ENCODE results near the gene BOC.

BOC gene

GRCh38 chr3:113247068-113247467, 35.7 kb downstream of the BOC start:
- H3K4me3 Mint-ChIP-seq, result peak overlapping the region; percentile 2
- no peak for ATAC-seq
- H3K36me3 Mint-ChIP-seq, result no peaks in the 10 kb centered on the region
- no peak overlapping the region for H3K27ac Mint-ChIP-seq
- H3K9me3 Mint-ChIP-seq, result no peaks in the 10 kb centered on the region
- peaks cover 24% of the 10 kb centered on the region for H3K27me3 Mint-ChIP-seq
- no peaks in the 10 kb centered on the region for H3K4me1 Mint-ChIP-seq

GRCh38 chr3:113247675-113248458, 36.5 kb downstream of the BOC start:
- Mint-ChIP-seq H3K4me3 (no peak overlapping the region), H3K4me1 (no peaks in the 10 kb centered on the region), H3K36me3 (no peaks in the 10 kb centered on the region), H3K27me3 (peaks cover 24% of the 10 kb centered on the region), H3K9me3 (no peaks in the 10 kb centered on the region), H3K27ac (no peak overlapping the region)
- no peak for ATAC-seq

- Mint-ChIP-seq H3K4me1 (peaks cover 6% of the 10 kb centered on the region), H3K36me3 (no peaks in the 10 kb centered on the region), H3K9me3 (no peaks in the 10 kb centered on the region), H3K4me3 (no peak overlapping the region), H3K27me3 (peaks cover 24% of the 10 kb centered on the region), H3K27ac (no peak overlapping the region)
- ATAC-seq, result no peak
Measured at GRCh38 chr3:113249111-113249510, 37.8 kb downstream of the BOC start.

GRCh38 chr3:113249601-113250000, 38.2 kb downstream of the BOC start:
- ATAC-seq, result no peak
- Mint-ChIP-seq H3K36me3 (no peaks in the 10 kb centered on the region), H3K9me3 (no peaks in the 10 kb centered on the region), H3K4me3 (no peak overlapping the region), H3K4me1 (peaks cover 10% of the 10 kb centered on the region), H3K27ac (no peak overlapping the region), H3K27me3 (peaks cover 24% of the 10 kb centered on the region)

GRCh38 chr3:113250566-113250965, 39.2 kb downstream of the BOC start:
- no peaks in the 10 kb centered on the region for H3K36me3 Mint-ChIP-seq
- H3K27ac Mint-ChIP-seq, result no peak overlapping the region
- H3K4me1 Mint-ChIP-seq, result peaks cover 19% of the 10 kb centered on the region
- no peak overlapping the region for H3K4me3 Mint-ChIP-seq
- H3K9me3 Mint-ChIP-seq, result no peaks in the 10 kb centered on the region
- ATAC-seq, result no peak
- H3K27me3 Mint-ChIP-seq, result peaks cover 16% of the 10 kb centered on the region

- no peaks in the 10 kb centered on the region for H3K36me3 Mint-ChIP-seq
- H3K4me3 Mint-ChIP-seq, result no peak overlapping the region
- peaks cover 20% of the 10 kb centered on the region for H3K4me1 Mint-ChIP-seq
- H3K27ac Mint-ChIP-seq, result no peak overlapping the region
- H3K9me3 Mint-ChIP-seq, result no peaks in the 10 kb centered on the region
- no peak for ATAC-seq
- H3K27me3 Mint-ChIP-seq, result peaks cover 9% of the 10 kb centered on the region
Measured at GRCh38 chr3:113251817-113252216, 40.5 kb downstream of the BOC start.

- Mint-ChIP-seq H3K9me3 (no peaks in the 10 kb centered on the region), H3K36me3 (no peaks in the 10 kb centered on the region), H3K27me3 (peaks cover 2% of the 10 kb centered on the region), H3K4me3 (no peak overlapping the region), H3K27ac (no peak overlapping the region), H3K4me1 (peaks cover 20% of the 10 kb centered on the region)
- no peak for ATAC-seq
Measured at GRCh38 chr3:113252553-113252952, 41.2 kb downstream of the BOC start.

GRCh38 chr3:113253702-113254101, 42.3 kb downstream of the BOC start:
- no peaks in the 10 kb centered on the region for H3K9me3 Mint-ChIP-seq

GRCh38 chr3:113254171-113254947, 43.0 kb downstream of the BOC start:
- peaks cover 20% of the 10 kb centered on the region for H3K4me1 Mint-ChIP-seq
- H3K4me3 Mint-ChIP-seq, result no peak overlapping the region
- H3K9me3 Mint-ChIP-seq, result no peaks in the 10 kb centered on the region
- no peaks in the 10 kb centered on the region for H3K36me3 Mint-ChIP-seq
- H3K27me3 Mint-ChIP-seq, result no peaks in the 10 kb centered on the region
- no peak overlapping the region for H3K27ac Mint-ChIP-seq
- no peak for ATAC-seq

More at GRCh38 chr3:113253702-113254101, 42.3 kb downstream of the BOC start:
- Mint-ChIP-seq H3K4me3 (no peak overlapping the region), H3K4me1 (peaks cover 20% of the 10 kb centered on the region), H3K27me3 (no peaks in the 10 kb centered on the region), H3K27ac (no peak overlapping the region), H3K36me3 (no peaks in the 10 kb centered on the region)
- no peak for ATAC-seq

- H3K27ac Mint-ChIP-seq, result no peak overlapping the region
- peaks cover 20% of the 10 kb centered on the region for H3K4me1 Mint-ChIP-seq
- ATAC-seq, result no peak
- peaks cover 6% of the 10 kb centered on the region for H3K27me3 Mint-ChIP-seq
- H3K36me3 Mint-ChIP-seq, result no peaks in the 10 kb centered on the region
- no peaks in the 10 kb centered on the region for H3K9me3 Mint-ChIP-seq
- no peak overlapping the region for H3K4me3 Mint-ChIP-seq
Measured at GRCh38 chr3:113255100-113255853, 43.9 kb downstream of the BOC start.

- no peak overlapping the region for H3K4me3 Mint-ChIP-seq
- no peaks in the 10 kb centered on the region for H3K9me3 Mint-ChIP-seq
- H3K27me3 Mint-ChIP-seq, result peaks cover 13% of the 10 kb centered on the region
- peak; percentile 83 for ATAC-seq
- H3K36me3 Mint-ChIP-seq, result no peaks in the 10 kb centered on the region
- no peak overlapping the region for H3K27ac Mint-ChIP-seq
- peaks cover 20% of the 10 kb centered on the region for H3K4me1 Mint-ChIP-seq
Measured at GRCh38 chr3:113255854-113256615, 44.7 kb downstream of the BOC start.

GRCh38 chr3:113258361-113258760, 47.0 kb downstream of the BOC start:
- Mint-ChIP-seq H3K4me3 (no peak overlapping the region), H3K27me3 (peaks cover 20% of the 10 kb centered on the region), H3K9me3 (no peaks in the 10 kb centered on the region), H3K36me3 (no peaks in the 10 kb centered on the region), H3K27ac (no peak overlapping the region), H3K4me1 (peaks cover 20% of the 10 kb centered on the region)
- ATAC-seq, result no peak

GRCh38 chr3:113259196-113259595, 47.8 kb downstream of the BOC start:
- Mint-ChIP-seq H3K9me3 (no peaks in the 10 kb centered on the region), H3K4me1 (peaks cover 13% of the 10 kb centered on the region), H3K36me3 (no peaks in the 10 kb centered on the region), H3K27me3 (peaks cover 20% of the 10 kb centered on the region), H3K27ac (no peak overlapping the region), H3K4me3 (no peak overlapping the region)
- no peak for ATAC-seq

- no peaks in the 10 kb centered on the region for H3K9me3 Mint-ChIP-seq
- no peak overlapping the region for H3K27ac Mint-ChIP-seq
- H3K4me1 Mint-ChIP-seq, result no peaks in the 10 kb centered on the region
- no peak overlapping the region for H3K4me3 Mint-ChIP-seq
- H3K27me3 Mint-ChIP-seq, result peaks cover 20% of the 10 kb centered on the region
- no peak for ATAC-seq
- H3K36me3 Mint-ChIP-seq, result no peaks in the 10 kb centered on the region
Measured at GRCh38 chr3:113261063-113261625, 49.8 kb downstream of the BOC start.

Measured in stimulated activated memory B cell treated with anti-CD40 and anti-IgM and Interleukin-4, amounts not matched to agents 10 μg/mL and 1 μg/mL and 100 μg/mL, for 72 hours (primary cell).